ENCODE results near the gene ZNF790.
"Not testable (repeated sequence)": the region's sequence is repeated elsewhere in the genome, so short reads cannot be mapped to it uniquely, and the experiment has no call there.

ZNF790 gene

DNA sequence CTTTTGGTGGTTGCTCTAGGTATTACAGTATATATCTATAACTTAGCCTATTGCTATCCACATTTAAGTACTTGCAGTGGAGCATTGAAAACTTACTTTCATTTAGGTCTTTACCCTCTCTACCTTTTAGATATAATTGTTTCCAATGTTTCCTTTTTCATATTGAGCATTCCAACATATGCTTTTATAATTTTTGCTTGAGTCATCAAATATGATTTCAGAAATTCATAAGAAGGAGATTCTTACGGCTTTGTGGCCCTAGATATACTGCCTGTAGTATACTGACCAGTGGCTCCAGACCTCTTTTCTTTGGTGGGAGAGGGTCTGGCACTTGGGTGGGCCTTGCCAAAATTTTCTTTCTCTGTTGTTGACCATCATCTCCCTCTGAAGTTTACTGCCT is 32.8 kb downstream of the ZNF790 start:
- TF ChIP-seq EZH2 (optimal IDR thresholded peaks at IDR 0.05; ENCODE audit: low read depth, low read length) (no peak), EZH2phosphoT487 (IDR thresholded peaks at IDR 0.05; ENCODE audit: low read length) (no peak)
- TF ChIP-seq, protein P1, sequence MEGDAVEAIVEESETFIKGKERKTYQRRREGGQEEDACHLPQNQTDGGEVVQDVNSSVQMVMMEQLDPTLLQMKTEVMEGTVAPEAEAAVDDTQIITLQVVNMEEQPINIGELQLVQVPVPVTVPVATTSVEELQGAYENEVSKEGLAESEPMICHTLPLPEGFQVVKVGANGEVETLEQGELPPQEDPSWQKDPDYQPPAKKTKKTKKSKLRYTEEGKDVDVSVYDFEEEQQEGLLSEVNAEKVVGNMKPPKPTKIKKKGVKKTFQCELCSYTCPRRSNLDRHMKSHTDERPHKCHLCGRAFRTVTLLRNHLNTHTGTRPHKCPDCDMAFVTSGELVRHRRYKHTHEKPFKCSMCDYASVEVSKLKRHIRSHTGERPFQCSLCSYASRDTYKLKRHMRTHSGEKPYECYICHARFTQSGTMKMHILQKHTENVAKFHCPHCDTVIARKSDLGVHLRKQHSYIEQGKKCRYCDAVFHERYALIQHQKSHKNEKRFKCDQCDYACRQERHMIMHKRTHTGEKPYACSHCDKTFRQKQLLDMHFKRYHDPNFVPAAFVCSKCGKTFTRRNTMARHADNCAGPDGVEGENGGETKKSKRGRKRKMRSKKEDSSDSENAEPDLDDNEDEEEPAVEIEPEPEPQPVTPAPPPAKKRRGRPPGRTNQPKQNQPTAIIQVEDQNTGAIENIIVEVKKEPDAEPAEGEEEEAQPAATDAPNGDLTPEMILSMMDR (IDR thresholded peaks at IDR 0.05; ENCODE audit: low read length), result no peak
- no peaks in the 10 kb centered on the region for H3K9me3 ChIP-seq (replicated peaks; ENCODE audit: insufficient read depth, low read length)
- H3K4me2 ChIP-seq (ENCODE audit: low read depth, low read length), result no peak overlapping the region
- H3F3A ChIP-seq (ENCODE audit: insufficient read depth, low read length), result no peaks in the 10 kb centered on the region
- no peak overlapping the region for H3K9ac ChIP-seq (ENCODE audit: low read length)
- H4K20me1 ChIP-seq (ENCODE audit: insufficient read depth, low read length), result no peaks in the 10 kb centered on the region
- H3K79me2 ChIP-seq (ENCODE audit: low read length), result no peaks in the 10 kb centered on the region
- no peaks in the 10 kb centered on the region for H3K4me1 ChIP-seq (ENCODE audit: low read length)
- H3K27ac ChIP-seq (ENCODE audit: low read length), result no peak overlapping the region
- H3K27me3 ChIP-seq (replicated peaks; ENCODE audit: insufficient read depth, low read length), result no peaks in the 10 kb centered on the region
- H3K36me3 ChIP-seq (replicated peaks; ENCODE audit: insufficient read depth, low read length), result no peaks in the 10 kb centered on the region
- no peaks in the 10 kb centered on the region for H3K9me2 ChIP-seq (replicated peaks; ENCODE audit: insufficient read depth, low read length)
- no peak for DNase-seq
- H2AFZ ChIP-seq (ENCODE audit: low read length), result no peak overlapping the region
- H3K4me3 ChIP-seq (ENCODE audit: low read length), result no peak overlapping the region

DNA sequence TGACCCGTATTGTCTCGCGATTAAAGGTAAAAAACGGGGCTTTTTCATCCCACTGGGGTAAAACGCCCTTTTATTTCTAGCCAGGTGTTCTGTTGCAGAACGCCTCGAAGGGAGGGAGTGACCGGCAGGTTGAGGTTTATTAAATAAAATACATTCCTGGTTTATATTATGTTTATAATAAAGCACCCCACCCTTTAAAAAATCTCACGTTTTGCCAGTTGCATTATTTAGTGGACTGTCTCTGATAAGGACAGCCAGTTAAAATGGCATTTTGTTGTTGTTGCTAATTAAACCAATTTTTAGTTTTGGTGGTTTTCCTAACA is 40.4 kb downstream of the ZNF790 start:
- H3K4me2 ChIP-seq (ENCODE audit: low read depth, low read length), result no peak overlapping the region
- no peak overlapping the region for H3K27ac ChIP-seq (ENCODE audit: low read length)

DNA sequence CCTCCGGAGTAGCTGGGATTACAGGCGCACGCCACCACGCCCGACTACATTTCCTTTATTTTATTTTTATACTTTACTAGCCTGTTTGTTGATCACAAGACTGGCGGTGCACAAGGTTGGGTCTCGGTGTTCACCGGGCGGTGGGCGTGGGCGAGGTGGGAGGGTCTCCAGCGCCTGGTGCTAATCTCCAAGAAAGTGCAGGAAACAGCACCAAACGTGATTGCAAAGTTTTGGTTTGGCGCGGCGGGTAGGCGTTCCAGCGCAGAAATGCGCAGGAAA is 41.5 kb downstream of the ZNF790 start:
- Histone ChIP-seq H3K9ac (ENCODE audit: low read length) (no peak overlapping the region), H3K9me3 (replicated peaks; ENCODE audit: insufficient read depth, low read length) (no peaks in the 10 kb centered on the region), H3K36me3 (replicated peaks; ENCODE audit: insufficient read depth, low read length) (no peaks in the 10 kb centered on the region), H3K4me3 (ENCODE audit: low read length) (no peak overlapping the region), H3K4me1 (ENCODE audit: low read length) (no peaks in the 10 kb centered on the region), H4K20me1 (ENCODE audit: insufficient read depth, low read length) (no peaks in the 10 kb centered on the region), H2AFZ (ENCODE audit: low read length) (no peak overlapping the region), H3K9me2 (replicated peaks; ENCODE audit: insufficient read depth, low read length) (no peaks in the 10 kb centered on the region), H3K27ac (ENCODE audit: low read length) (no peak overlapping the region), H3K27me3 (replicated peaks; ENCODE audit: insufficient read depth, low read length) (no peaks in the 10 kb centered on the region), H3F3A (ENCODE audit: insufficient read depth, low read length) (no peaks in the 10 kb centered on the region), H3K79me2 (ENCODE audit: low read length) (no peaks in the 10 kb centered on the region), H3K4me2 (ENCODE audit: low read depth, low read length) (no peak overlapping the region)
- no peak for DNase-seq
- TF ChIP-seq EZH2 (optimal IDR thresholded peaks at IDR 0.05; ENCODE audit: low read depth, low read length), result no peak
- no peak for TF ChIP-seq EZH2phosphoT487 (IDR thresholded peaks at IDR 0.05; ENCODE audit: low read length)
- TF ChIP-seq, protein P1 (IDR thresholded peaks at IDR 0.05; ENCODE audit: low read length), result no peak

More for the DNA sequence above, 40.4 kb downstream of the ZNF790 start:
- no peak for DNase-seq
- H3K4me1 ChIP-seq (ENCODE audit: low read length), result no peaks in the 10 kb centered on the region
- H3K4me3 ChIP-seq (ENCODE audit: low read length), result no peak overlapping the region
- H3K9me2 ChIP-seq (replicated peaks; ENCODE audit: insufficient read depth, low read length), result no peaks in the 10 kb centered on the region
- H4K20me1 ChIP-seq (ENCODE audit: insufficient read depth, low read length), result no peaks in the 10 kb centered on the region
- no peak overlapping the region for H2AFZ ChIP-seq (ENCODE audit: low read length)
- no peak overlapping the region for H3K9ac ChIP-seq (ENCODE audit: low read length)
- no peaks in the 10 kb centered on the region for H3K79me2 ChIP-seq (ENCODE audit: low read length)
- H3K36me3 ChIP-seq (replicated peaks; ENCODE audit: insufficient read depth, low read length), result no peaks in the 10 kb centered on the region
- H3F3A ChIP-seq (ENCODE audit: insufficient read depth, low read length), result no peaks in the 10 kb centered on the region
- H3K9me3 ChIP-seq (replicated peaks; ENCODE audit: insufficient read depth, low read length), result no peaks in the 10 kb centered on the region
- TF ChIP-seq EZH2 (optimal IDR thresholded peaks at IDR 0.05; ENCODE audit: low read depth, low read length), result no peak
- no peak for TF ChIP-seq EZH2phosphoT487 (IDR thresholded peaks at IDR 0.05; ENCODE audit: low read length)
- TF ChIP-seq, protein P1 (IDR thresholded peaks at IDR 0.05; ENCODE audit: low read length), result no peak
- no peaks in the 10 kb centered on the region for H3K27me3 ChIP-seq (replicated peaks; ENCODE audit: insufficient read depth, low read length)

DNA sequence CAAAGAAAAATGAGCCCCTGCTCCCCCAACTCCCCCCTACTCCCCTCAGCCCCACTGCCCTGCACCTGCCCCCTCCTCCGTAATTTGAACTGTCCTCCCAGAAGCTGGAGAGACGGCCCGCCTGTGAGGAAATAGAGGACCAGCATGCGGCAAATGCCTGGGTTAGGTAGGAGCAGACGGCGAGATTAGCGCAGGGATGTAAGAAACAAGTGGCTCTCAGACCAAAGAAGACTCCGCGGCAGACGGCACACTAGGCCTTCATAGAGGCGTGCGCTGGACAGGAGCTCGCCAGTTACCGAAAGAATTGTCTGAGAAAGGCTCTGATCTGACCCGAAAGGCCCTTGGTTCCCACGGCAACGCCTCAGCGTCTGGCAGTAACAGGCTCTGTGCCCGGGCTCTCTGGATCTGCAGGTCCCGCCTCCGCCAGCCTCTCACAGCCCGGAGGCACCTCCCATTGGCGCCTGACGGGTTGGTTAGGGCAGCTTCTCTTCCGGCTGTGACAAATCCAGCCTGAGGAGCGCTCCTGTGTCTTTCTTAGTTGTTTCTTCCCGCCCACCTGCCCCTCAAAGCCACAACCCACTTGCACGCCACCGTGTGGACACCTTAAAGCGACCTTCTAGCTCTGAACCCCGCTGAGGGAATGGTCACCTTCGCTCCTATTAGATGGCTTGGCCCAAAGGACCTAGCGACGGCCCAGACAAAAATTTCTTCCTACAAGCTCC is 46.6 kb downstream of the ZNF790 start:
- H3K4me2 ChIP-seq (ENCODE audit: low read depth, low read length); H4K20me1 ChIP-seq (ENCODE audit: insufficient read depth, low read length); H3K9me2 ChIP-seq (replicated peaks; ENCODE audit: insufficient read depth, low read length); H3F3A ChIP-seq (ENCODE audit: insufficient read depth, low read length); DNase-seq; H3K4me1 ChIP-seq (ENCODE audit: low read length); H3K9ac ChIP-seq (ENCODE audit: low read length); H3K36me3 ChIP-seq (replicated peaks; ENCODE audit: insufficient read depth, low read length); H3K9me3 ChIP-seq (replicated peaks; ENCODE audit: insufficient read depth, low read length); H3K27ac ChIP-seq (ENCODE audit: low read length); H2AFZ ChIP-seq (ENCODE audit: low read length); H3K79me2 ChIP-seq (ENCODE audit: low read length); H3K27me3 ChIP-seq (replicated peaks; ENCODE audit: insufficient read depth, low read length); H3K4me3 ChIP-seq (ENCODE audit: low read length): not testable (repeated sequence)

Data from MM.1S (cell line).